SK-N-SH (cell line): ENCODE data around the gene CAMKMT. TPM values are rescaled to one million over a fixed set of nuclear protein-coding genes. Genes with fewer than 3 reads are reported as not detected.

Experiments used
- CTCF ChIA-PET: fragments of 300-600, 350-600 bp; formaldehyde crosslinking; extraction: SDS; loops from one replicate; lab custom pipeline; 2021; lab: Yijun Ruan, JAX
- POLR2A ChIA-PET: fragments of 350-600 bp; sonication (Branson Sonifier 250); formaldehyde crosslinking; extraction: SDS; loops from one replicate; lab custom pipeline; 2020; ENCODE audit warnings: antibody characterized with exemption, inconsistent platforms; lab: Yijun Ruan, JAX
- DNase-seq: peaks from one replicate; pipeline ENCODE4 v3.0.0; 2012
- H2AFZ ChIP-seq: fragments of 200-600 bp; sonication (generic); 2 replicates; pipeline ENCODE4 v1.8.1; 2016; ENCODE audit warnings: antibody characterized with exemption, mild to moderate bottlenecking, low read depth
- H3F3A ChIP-seq: fragments of 200-600 bp; sonication (generic); replicated peaks from 2 replicates; pipeline ENCODE3; 2016; ENCODE audit warnings: antibody characterized with exemption, mild to moderate bottlenecking; ENCODE audit not compliant: insufficient read depth
- H3K27ac ChIP-seq, 2 experiments: fragments of 200-500 bp in 1 of 2; fragments of 200-600 bp in 1 of 2; sonication (Bioruptor generic) in 1 of 2; sonication (generic), shearing (Covaris generic) in 1 of 2; 2 replicates each; pipeline versions ENCODE4 v1.5.1 to v1.6.1; 2014 to 2016; ENCODE audit warnings: low read depth in 2 of 2, inconsistent platforms in 1 of 2, low read length in 1 of 2, mild to moderate bottlenecking in 1 of 2, mixed read lengths in 1 of 2
- H3K27me3 ChIP-seq: fragments of 200-600 bp; sonication (generic), shearing (Covaris generic); 2 replicates; pipeline ENCODE4 v1.6.1; 2016; ENCODE audit warnings: mixed run types; ENCODE audit not compliant: insufficient read depth
- H3K36me3 ChIP-seq, 2 experiments: fragments of 200-500 bp in 1 of 2; fragments of 200-600 bp in 1 of 2; sonication (Bioruptor generic) in 1 of 2; sonication (generic) in 1 of 2; replicated peaks in 1 of 2; 2 replicates each; pipeline versions ENCODE3 to v1.5.1; 2014 to 2016; ENCODE audit warnings: low read length in 1 of 2, mild to moderate bottlenecking in 1 of 2; ENCODE audit not compliant: insufficient read depth in 2 of 2, control insufficient read depth in 1 of 2
- H3K4me1 ChIP-seq, 2 experiments: fragments of 200-500 bp in 1 of 2; fragments of 200-600 bp in 1 of 2; sonication (Bioruptor generic) in 1 of 2; sonication (generic), shearing (Covaris generic) in 1 of 2; 2 replicates each; pipeline versions ENCODE4 v1.5.1 to v1.6.1; 2014 to 2016; ENCODE audit warnings: low read depth in 1 of 2, low read length in 1 of 2, mixed run types in 1 of 2; ENCODE audit not compliant: insufficient read depth in 2 of 2, control insufficient read depth in 1 of 2
- H3K4me2 ChIP-seq: fragments of 200-600 bp; sonication (generic), shearing (Covaris generic); 2 replicates; pipeline ENCODE4 v1.6.1; 2017; ENCODE audit warnings: mixed run types
- H3K4me3 ChIP-seq, 2 experiments: fragments of 200-500 bp in 1 of 2; fragments of 200-600 bp in 1 of 2; sonication (Bioruptor generic) in 1 of 2; sonication (generic), shearing (Covaris generic) in 1 of 2; 2 replicates each; pipeline versions ENCODE4 v1.5.1 to v1.8.1; 2014 to 2016; ENCODE audit warnings: low read depth in 2 of 2, inconsistent platforms in 1 of 2, low read length in 1 of 2, mild to moderate bottlenecking in 1 of 2, mixed read lengths in 1 of 2, moderate library complexity in 1 of 2
- H3K79me2 ChIP-seq: fragments of 200-600 bp; sonication (generic); 2 replicates; pipeline ENCODE4 v1.8.1; 2017; ENCODE audit warnings: mild to moderate bottlenecking; ENCODE audit not compliant: insufficient read depth
- H3K9ac ChIP-seq: fragments of 200-600 bp; sonication (generic); 2 replicates; pipeline ENCODE4 v1.6.1; 2017; ENCODE audit warnings: mixed run types
- H3K9me2 ChIP-seq: fragments of 200-600 bp; sonication (generic); 2 replicates; pipeline ENCODE4 v1.6.1; 2017; ENCODE audit warnings: mixed run types
- H3K9me3 ChIP-seq: fragments of 200-600 bp; sonication (generic); 2 replicates; pipeline ENCODE4 v1.6.1; 2017; ENCODE audit warnings: mixed run types, mild to moderate bottlenecking, moderate library complexity
- H4K20me1 ChIP-seq: fragments of 200-600 bp; sonication (generic); 2 replicates; pipeline ENCODE4 v1.6.1; 2017; ENCODE audit warnings: mild to moderate bottlenecking, mixed run types; ENCODE audit not compliant: insufficient read depth
- ELF1 ChIP-seq: IDR thresholded peaks from 2 replicates; pipeline ENCODE4 v1.4.0; 2012
- EZH2phosphoT487 ChIP-seq: fragments of 200-600 bp; sonication (generic); IDR thresholded peaks from 2 replicates; pipeline ENCODE4 v1.6.1; 2017; ENCODE audit warnings: low read depth, mixed run types, mild to moderate bottlenecking, antibody characterized with exemption, moderate library complexity, borderline replicate concordance
- FOXJ3 ChIP-seq: sonication (generic); formaldehyde crosslinking; IDR thresholded peaks from 2 replicates; pipeline ENCODE4 v1.5.1; 2020; ENCODE audit warnings: mild to moderate bottlenecking, missing genetic modification reagents
- FOXM1 ChIP-seq: IDR thresholded peaks from 2 replicates; pipeline ENCODE4 v1.4.0; 2012; ENCODE audit warnings: low read depth, mild to moderate bottlenecking
- GABPA ChIP-seq: IDR thresholded peaks from 2 replicates; pipeline ENCODE4 v1.4.0; 2012; ENCODE audit warnings: low read depth, mild to moderate bottlenecking
- MXI1 ChIP-seq: IDR thresholded peaks from 2 replicates; pipeline ENCODE4 v1.6.1; 2012; ENCODE audit warnings: mild to moderate bottlenecking, low read depth, low read length, improper control_type of control experiment
- NFIC ChIP-seq: IDR thresholded peaks from 2 replicates; pipeline ENCODE4 v1.4.0; 2012; ENCODE audit warnings: borderline replicate concordance
- NRF1 ChIP-seq: IDR thresholded peaks from 2 replicates; pipeline ENCODE4 v1.6.1; 2012; ENCODE audit warnings: low read depth, mild to moderate bottlenecking, low read length
- POLR2AphosphoS5 ChIP-seq: IDR thresholded peaks from 2 replicates; pipeline ENCODE4 v1.6.1; 2012; ENCODE audit warnings: low read depth, low read length
- RAD21 ChIP-seq: IDR thresholded peaks from 2 replicates; pipeline ENCODE4 v1.6.1; 2012; ENCODE audit warnings: mild to moderate bottlenecking, low read length
- RCOR1 ChIP-seq: fragments of 150-350 bp; IDR thresholded peaks from 2 replicates; pipeline ENCODE4 v1.6.1; 2017; ENCODE audit warnings: antibody characterized with exemption, low read length
- SIN3A ChIP-seq: IDR thresholded peaks from 2 replicates; pipeline ENCODE4 v1.6.1; 2012; ENCODE audit warnings: low read depth, mild to moderate bottlenecking, low read length, moderate library complexity, borderline replicate concordance
- YY1 ChIP-seq: IDR thresholded peaks from 2 replicates; pipeline ENCODE4 v1.4.0; 2012; ENCODE audit warnings: low read depth, mild to moderate bottlenecking
- WGBS: methylation state at CpG from one replicate; pipeline ENCODE4 v1.1.6; 2017; ENCODE audit warnings: low lambda C conversion rate; 5-methylcytosine and 5-hydroxymethylcytosine counted together
- polyA plus RNA-seq, 3 experiments: library from polyadenylated mRNA; depleted of rRNA; stranded (reverse); fragments of >200 nt; gene quantifications; 2 replicates each; pipeline ENCODE4 v1.2.3, GENCODE V29; 2012
- TF ChIP-seq, protein P1 (sequence below): IDR thresholded peaks from 2 replicates; pipeline ENCODE4 v1.6.1; 2012; ENCODE audit warnings: mild to moderate bottlenecking, low read depth, low read length, moderate library complexity
- TF ChIP-seq, protein P2 (sequence below): IDR thresholded peaks from 2 replicates; pipeline ENCODE4 v1.4.0; 2012; ENCODE audit warnings: low read depth, borderline replicate concordance
- TF ChIP-seq, protein P3 (sequence below): IDR thresholded peaks from 2 replicates; pipeline ENCODE4 v1.4.0; 2012; ENCODE audit warnings: low read depth

Gene CAMKMT
- polyA plus RNA-seq, 1 of the 3 experiments (the other 2 are of a cell fraction): 5.9 TPM

DNA sequence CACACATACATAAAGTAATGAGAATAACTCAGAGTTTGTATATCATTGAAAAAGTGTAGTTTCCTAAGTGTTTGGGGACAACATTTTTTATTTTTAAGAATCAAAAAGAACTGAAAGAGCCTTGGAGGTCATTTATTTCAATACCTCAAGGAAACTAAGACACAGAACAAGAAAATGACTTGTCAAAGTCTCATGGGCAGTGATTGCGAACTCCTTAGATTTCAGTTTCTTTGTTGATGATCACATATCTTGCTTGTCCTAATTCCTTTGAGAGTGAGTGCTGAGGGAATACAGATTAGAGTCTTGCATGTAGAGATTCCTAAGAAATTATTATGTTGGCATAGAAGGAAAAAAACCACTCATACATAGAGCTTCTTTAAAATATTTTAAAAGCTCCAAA is 243.8 kb downstream of the CAMKMT start:
- 73% methylated on average over 1 of the region's 1 CpG for WGBS
- no peaks in the 10 kb centered on the region for H3K4me1 ChIP-seq
- no peaks in the 10 kb centered on the region for H3K36me3 ChIP-seq
- no peaks in the 10 kb centered on the region for H4K20me1 ChIP-seq
- ChIA-PET POLR2A (no interaction called here), CTCF (interaction anchor here (0.9 to 2.0 kb wide), 4 partner anchors 8 to 126 kb away, joined by 4 to 7 read pairs (median 4); no protein-coding TSS in a partner anchor)
- H3K4me3 ChIP-seq: no peak overlapping the region
- H3K79me2 ChIP-seq: no peaks in the 10 kb centered on the region
- H3K27me3 ChIP-seq: no peaks in the 10 kb centered on the region
- H3K9me2 ChIP-seq: no peaks in the 10 kb centered on the region
- no peak for DNase-seq
- no peaks in the 10 kb centered on the region for H3K9me3 ChIP-seq
- no peak overlapping the region for H3K27ac ChIP-seq
- no peak overlapping the region for H3K4me2 ChIP-seq
- no peak overlapping the region for H3K9ac ChIP-seq
- no peaks in the 10 kb centered on the region for H3F3A ChIP-seq
- H2AFZ ChIP-seq: no peak overlapping the region
- TF ChIP-seq FOXJ3 (no peak), ELF1 (no peak), GABPA (no peak), NFIC (no peak), EZH2phosphoT487 (no peak), NRF1 (no peak), YY1 (no peak), SIN3A (no peak), POLR2AphosphoS5 (no peak), RAD21 (no peak), FOXM1 (no peak), MXI1 (no peak), RCOR1 (no peak)
- TF ChIP-seq, protein P1, sequence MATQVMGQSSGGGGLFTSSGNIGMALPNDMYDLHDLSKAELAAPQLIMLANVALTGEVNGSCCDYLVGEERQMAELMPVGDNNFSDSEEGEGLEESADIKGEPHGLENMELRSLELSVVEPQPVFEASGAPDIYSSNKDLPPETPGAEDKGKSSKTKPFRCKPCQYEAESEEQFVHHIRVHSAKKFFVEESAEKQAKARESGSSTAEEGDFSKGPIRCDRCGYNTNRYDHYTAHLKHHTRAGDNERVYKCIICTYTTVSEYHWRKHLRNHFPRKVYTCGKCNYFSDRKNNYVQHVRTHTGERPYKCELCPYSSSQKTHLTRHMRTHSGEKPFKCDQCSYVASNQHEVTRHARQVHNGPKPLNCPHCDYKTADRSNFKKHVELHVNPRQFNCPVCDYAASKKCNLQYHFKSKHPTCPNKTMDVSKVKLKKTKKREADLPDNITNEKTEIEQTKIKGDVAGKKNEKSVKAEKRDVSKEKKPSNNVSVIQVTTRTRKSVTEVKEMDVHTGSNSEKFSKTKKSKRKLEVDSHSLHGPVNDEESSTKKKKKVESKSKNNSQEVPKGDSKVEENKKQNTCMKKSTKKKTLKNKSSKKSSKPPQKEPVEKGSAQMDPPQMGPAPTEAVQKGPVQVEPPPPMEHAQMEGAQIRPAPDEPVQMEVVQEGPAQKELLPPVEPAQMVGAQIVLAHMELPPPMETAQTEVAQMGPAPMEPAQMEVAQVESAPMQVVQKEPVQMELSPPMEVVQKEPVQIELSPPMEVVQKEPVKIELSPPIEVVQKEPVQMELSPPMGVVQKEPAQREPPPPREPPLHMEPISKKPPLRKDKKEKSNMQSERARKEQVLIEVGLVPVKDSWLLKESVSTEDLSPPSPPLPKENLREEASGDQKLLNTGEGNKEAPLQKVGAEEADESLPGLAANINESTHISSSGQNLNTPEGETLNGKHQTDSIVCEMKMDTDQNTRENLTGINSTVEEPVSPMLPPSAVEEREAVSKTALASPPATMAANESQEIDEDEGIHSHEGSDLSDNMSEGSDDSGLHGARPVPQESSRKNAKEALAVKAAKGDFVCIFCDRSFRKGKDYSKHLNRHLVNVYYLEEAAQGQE: no peak
- TF ChIP-seq, protein P2, sequence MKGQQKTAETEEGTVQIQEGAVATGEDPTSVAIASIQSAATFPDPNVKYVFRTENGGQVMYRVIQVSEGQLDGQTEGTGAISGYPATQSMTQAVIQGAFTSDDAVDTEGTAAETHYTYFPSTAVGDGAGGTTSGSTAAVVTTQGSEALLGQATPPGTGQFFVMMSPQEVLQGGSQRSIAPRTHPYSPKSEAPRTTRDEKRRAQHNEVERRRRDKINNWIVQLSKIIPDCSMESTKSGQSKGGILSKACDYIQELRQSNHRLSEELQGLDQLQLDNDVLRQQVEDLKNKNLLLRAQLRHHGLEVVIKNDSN: no peak
- TF ChIP-seq, protein P3, sequence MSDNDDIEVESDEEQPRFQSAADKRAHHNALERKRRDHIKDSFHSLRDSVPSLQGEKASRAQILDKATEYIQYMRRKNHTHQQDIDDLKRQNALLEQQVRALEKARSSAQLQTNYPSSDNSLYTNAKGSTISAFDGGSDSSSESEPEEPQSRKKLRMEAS: no peak
